ENCODE results near the gene PARP15. TPM values are rescaled to one million over a fixed set of nuclear protein-coding genes. Genes with fewer than 3 reads are reported as not detected.

Gene PARP15
- total RNA-seq, 2 donors from 2014 or later: 0.74 to 1.1 TPM

DNA sequence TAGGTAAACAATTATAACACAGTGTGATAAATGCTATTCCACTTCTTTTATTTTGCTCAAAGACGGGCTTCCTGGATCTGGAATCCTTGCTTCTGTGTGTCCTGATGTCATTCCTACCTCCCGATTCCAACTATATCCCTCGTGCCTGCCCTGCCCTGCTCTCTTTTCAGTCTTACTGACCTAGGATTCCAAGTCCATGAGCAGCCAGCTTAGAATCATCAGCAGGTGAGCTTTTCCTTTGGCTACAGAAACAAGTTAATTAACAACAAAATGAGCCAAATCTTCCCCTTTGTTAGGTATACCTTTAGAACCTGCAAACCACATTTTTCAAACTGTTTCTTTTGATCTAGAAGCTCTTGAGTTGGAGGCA, 40.8 kb upstream of the PARP15 start:
- H3K4me3 ChIP-seq: no peak overlapping the region
- H3K36me3 ChIP-seq: peaks cover 11% of the 10 kb centered on the region
- no peaks in the 10 kb centered on the region for H3K4me1 ChIP-seq
- DNase-seq: no peak
- H3K9me3 ChIP-seq: no peaks in the 10 kb centered on the region
- no peaks in the 10 kb centered on the region for H3K27me3 ChIP-seq
- no peak overlapping the region for H3K27ac ChIP-seq
- H3K9ac ChIP-seq (ENCODE audit: low read depth in 2 of 2, low read length in 2 of 2): no peak overlapping the region
- no peak for TF ChIP-seq CTCF (IDR thresholded peaks at IDR 0.05)
- intact Hi-C loops (cut with DNase I): no loop called here

DNA sequence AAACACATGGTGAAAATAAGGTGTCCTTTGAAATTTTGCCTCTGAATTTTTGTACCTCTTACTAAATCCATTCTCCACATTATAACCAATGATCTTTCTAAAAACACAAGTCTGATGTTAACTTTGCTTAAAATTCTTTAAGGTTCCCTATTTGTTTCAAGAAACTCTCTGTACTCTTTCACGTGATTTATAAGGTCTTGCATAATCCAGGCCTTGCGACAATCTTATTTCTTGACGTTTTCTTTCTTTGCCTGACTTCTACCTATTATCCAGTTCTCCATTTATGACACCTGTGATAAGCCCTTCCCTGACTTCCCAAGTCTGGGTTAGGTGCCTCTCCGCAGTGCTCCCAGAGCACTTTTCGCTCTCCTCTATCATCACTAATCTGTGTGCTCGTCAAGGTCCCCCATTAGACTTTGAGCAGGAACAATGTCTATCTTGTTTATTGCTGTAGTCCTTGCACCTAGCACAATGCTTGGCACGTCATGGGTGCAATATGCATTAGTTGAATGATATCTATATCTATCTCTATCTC, 38.4 kb upstream of the PARP15 start:
- Histone ChIP-seq H3K36me3 (peaks cover 5% of the 10 kb centered on the region), H3K27me3 (no peaks in the 10 kb centered on the region), H3K4me3 (no peak overlapping the region), H3K9me3 (no peaks in the 10 kb centered on the region), H3K9ac (ENCODE audit: low read depth in 2 of 2, low read length in 2 of 2) (no peak overlapping the region), H3K27ac (no peak overlapping the region), H3K4me1 (no peaks in the 10 kb centered on the region)
- intact Hi-C loops (cut with DNase I): no loop called here
- no peak for DNase-seq
- TF ChIP-seq CTCF (IDR thresholded peaks at IDR 0.05): no peak

DNA sequence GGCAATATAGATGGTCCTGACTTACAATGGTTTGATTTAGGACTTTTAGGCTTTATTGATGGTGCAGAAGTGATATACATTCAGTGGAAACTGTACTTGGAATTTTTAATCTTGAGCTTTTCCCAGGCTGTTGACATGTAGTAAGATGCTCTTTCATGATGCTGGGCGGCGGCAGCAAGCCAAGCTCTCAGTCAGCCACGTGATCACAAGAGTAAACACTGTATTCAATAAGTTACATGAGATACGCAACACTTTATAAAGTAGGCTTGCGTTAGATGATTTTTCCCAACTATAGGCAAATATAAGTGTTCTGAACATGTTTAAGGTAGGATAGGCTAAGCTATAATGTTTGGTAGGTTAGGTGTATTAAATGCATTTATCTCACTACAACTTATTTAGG, 31.3 kb upstream of the PARP15 start:
- no peaks in the 10 kb centered on the region for H3K4me1 ChIP-seq
- DNase-seq: no peak
- H3K27me3 ChIP-seq: no peaks in the 10 kb centered on the region
- intact Hi-C loops (cut with DNase I): no loop called here
- no peak overlapping the region for H3K27ac ChIP-seq
- peaks cover 10% of the 10 kb centered on the region for H3K36me3 ChIP-seq
- no peak for TF ChIP-seq CTCF (IDR thresholded peaks at IDR 0.05)
- H3K4me3 ChIP-seq: no peak overlapping the region
- H3K9ac ChIP-seq (ENCODE audit: low read depth in 2 of 2, low read length in 2 of 2): no peak overlapping the region
- no peaks in the 10 kb centered on the region for H3K9me3 ChIP-seq

GRCh38 chr3:122548076-122548475, 29.4 kb upstream of the PARP15 start:
- Histone ChIP-seq H3K27me3 (no peaks in the 10 kb centered on the region), H3K4me1 (no peaks in the 10 kb centered on the region), H3K36me3 (peaks cover 18% of the 10 kb centered on the region), H3K9ac (ENCODE audit: low read depth in 2 of 2, low read length in 2 of 2) (no peak overlapping the region), H3K27ac (no peak overlapping the region), H3K9me3 (no peaks in the 10 kb centered on the region), H3K4me3 (no peak overlapping the region)
- intact Hi-C loops (cut with DNase I): no loop called here
- no peak for TF ChIP-seq CTCF (IDR thresholded peaks at IDR 0.05)
- no peak for DNase-seq

DNA sequence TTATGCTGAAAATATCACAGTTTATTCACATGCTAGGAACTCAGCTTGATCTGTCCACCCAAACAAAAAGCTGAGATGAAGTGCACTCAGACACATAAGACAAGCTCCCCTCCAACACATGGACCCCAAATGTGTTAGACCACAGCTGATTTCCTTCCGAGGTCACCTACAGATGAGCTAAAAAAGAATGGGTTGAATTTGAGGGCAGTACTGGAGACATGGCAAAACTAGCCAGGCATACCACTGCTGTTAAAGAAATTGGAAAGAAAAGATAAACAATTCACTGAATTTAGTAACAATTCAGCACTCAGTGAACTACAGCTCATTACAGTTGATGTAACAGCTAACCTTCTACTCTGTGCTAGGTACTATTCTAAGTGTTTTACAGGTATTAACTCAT, 28.8 kb upstream of the PARP15 start:
- no peak for TF ChIP-seq CTCF (IDR thresholded peaks at IDR 0.05)
- no peak overlapping the region for H3K4me3 ChIP-seq
- intact Hi-C loops (cut with DNase I): no loop called here

More for the DNA sequence above, 28.8 kb upstream of the PARP15 start:
- H3K4me1 ChIP-seq: no peaks in the 10 kb centered on the region
- no peak for DNase-seq
- no peak overlapping the region for H3K27ac ChIP-seq
- no peaks in the 10 kb centered on the region for H3K9me3 ChIP-seq
- peaks cover 18% of the 10 kb centered on the region for H3K36me3 ChIP-seq
- no peak overlapping the region for H3K9ac ChIP-seq (ENCODE audit: low read depth in 2 of 2, low read length in 2 of 2)
- no peaks in the 10 kb centered on the region for H3K27me3 ChIP-seq
